HG02623 (cell line): Measurements from ENCODE around the gene CLEC4F.

Experiments used
- ATAC-seq: cut with Tn5 transposase; IDR thresholded peaks from one replicate; pipeline ENCODE4 v1.9.1; 2021; ENCODE audit warnings: moderate library complexity; ENCODE audit not compliant: unreplicated experiment

The CLEC4F gene

GRCh38 chr2:70789304-70790135 lies 30.9 kb downstream of the CLEC4F start:
- ATAC-seq = no peak

GRCh38 chr2:70785137-70785911 lies 35.1 kb downstream of the CLEC4F start:
- no peak for ATAC-seq

- no peak for ATAC-seq
Measured at GRCh38 chr2:70784320-70784719, 36.1 kb downstream of the CLEC4F start.

GRCh38 chr2:70779911-70780545 lies 40.4 kb downstream of the CLEC4F start:
- ATAC-seq = no peak

GRCh38 chr2:70779491-70779890 lies 40.9 kb downstream of the CLEC4F start:
- ATAC-seq = no peak

- no peak for ATAC-seq
Measured at GRCh38 chr2:70778676-70779075, 41.7 kb downstream of the CLEC4F start.

GRCh38 chr2:70777450-70777849 lies 42.9 kb downstream of the CLEC4F start:
- ATAC-seq = no peak

GRCh38 chr2:70776266-70776665 lies 44.1 kb downstream of the CLEC4F start:
- ATAC-seq = no peak

GRCh38 chr2:70775141-70775540 lies 45.3 kb downstream of the CLEC4F start:
- ATAC-seq = no peak

GRCh38 chr2:70772486-70773155 lies 47.8 kb downstream of the CLEC4F start:
- no peak for ATAC-seq

- ATAC-seq = peak; percentile 56
Measured at GRCh38 chr2:70771446-70771845, 49.0 kb downstream of the CLEC4F start.

GRCh38 chr2:70769450-70769849 lies 50.9 kb downstream of the CLEC4F start:
- no peak for ATAC-seq

- no peak for ATAC-seq
Measured at GRCh38 chr2:70768590-70769085, 51.8 kb downstream of the CLEC4F start.

- no peak for ATAC-seq
Measured at GRCh38 chr2:70767699-70768589, 52.5 kb downstream of the CLEC4F start, which contains the start of gene ADD2. Gene ADD2, minus strand, starts transcription at chr2:70768200. Its CDS starts 61,792 bp downstream, at chr2:70706408.

GRCh38 chr2:70767079-70767698 lies 53.2 kb downstream of the CLEC4F start:
- ATAC-seq = no peak

GRCh38 chr2:70766357-70767078 lies 53.9 kb downstream of the CLEC4F start:
- ATAC-seq = no peak

GRCh38 chr2:70765507-70765906 lies 54.9 kb downstream of the CLEC4F start:
- ATAC-seq = no peak

GRCh38 chr2:70759446-70759845 lies 61.0 kb downstream of the CLEC4F start:
- ATAC-seq = no peak
